IPS-20b (cell line): ENCODE data around the gene ZBTB9.

Source experiments
- H3K27ac ChIP-seq: one replicate; pipeline ENCODE4 v1.5.1; 2013; ENCODE audit warnings: low read length
- H3K27me3 ChIP-seq: 2 replicates; pipeline ENCODE4 v1.6.1; 2013; ENCODE audit warnings: mild to moderate bottlenecking, low read length, inconsistent platforms; ENCODE audit not compliant: insufficient read depth
- H3K36me3 ChIP-seq: 2 replicates; pipeline ENCODE4 v1.6.1; 2013; ENCODE audit warnings: low read depth, mild to moderate bottlenecking, inconsistent platforms, low read length, moderate library complexity; ENCODE audit not compliant: insufficient read depth
- H3K4me1 ChIP-seq: 2 replicates; pipeline ENCODE4 v1.6.1; 2013; ENCODE audit warnings: mild to moderate bottlenecking, control low read depth, inconsistent platforms, low read length, moderate library complexity; ENCODE audit not compliant: insufficient read depth
- H3K4me3 ChIP-seq: 2 replicates; pipeline ENCODE4 v1.5.1; 2013; ENCODE audit warnings: mild to moderate bottlenecking, low read length, inconsistent platforms
- H3K9ac ChIP-seq: 2 replicates; pipeline ENCODE4 v1.6.1; 2013; ENCODE audit warnings: low read depth, mild to moderate bottlenecking, inconsistent platforms, low read length, moderate library complexity
- H3K9me3 ChIP-seq: 2 replicates; pipeline ENCODE4 v1.6.1; 2013; ENCODE audit warnings: mild to moderate bottlenecking, low read depth, low read length, inconsistent platforms; ENCODE audit not compliant: insufficient read depth

Gene ZBTB9

GRCh38 chr6:33421344-33421643, 33.1 kb upstream of the ZBTB9 start:
- Histone ChIP-seq H3K36me3 (peaks cover 32% of the 10 kb centered on the region), H3K9me3 (no peaks in the 10 kb centered on the region), H3K27ac (no peak overlapping the region), H3K9ac (peak overlapping the region; percentile 89; the same call in 1 of the 2 replicates), H3K27me3 (no peaks in the 10 kb centered on the region), H3K4me1 (peaks cover 27% of the 10 kb centered on the region), H3K4me3 (peak overlapping the region; percentile 83; the same call in 1 of the 2 replicates)

- Histone ChIP-seq H3K27me3 (no peaks in the 10 kb centered on the region), H3K9ac (no peak overlapping the region), H3K9me3 (no peaks in the 10 kb centered on the region), H3K4me1 (peaks cover 30% of the 10 kb centered on the region), H3K4me3 (no peak overlapping the region), H3K27ac (no peak overlapping the region), H3K36me3 (peaks cover 27% of the 10 kb centered on the region)
These were observed 30.6 kb upstream of the ZBTB9 start for GRCh38 chr6:33423777-33424176.

DNA sequence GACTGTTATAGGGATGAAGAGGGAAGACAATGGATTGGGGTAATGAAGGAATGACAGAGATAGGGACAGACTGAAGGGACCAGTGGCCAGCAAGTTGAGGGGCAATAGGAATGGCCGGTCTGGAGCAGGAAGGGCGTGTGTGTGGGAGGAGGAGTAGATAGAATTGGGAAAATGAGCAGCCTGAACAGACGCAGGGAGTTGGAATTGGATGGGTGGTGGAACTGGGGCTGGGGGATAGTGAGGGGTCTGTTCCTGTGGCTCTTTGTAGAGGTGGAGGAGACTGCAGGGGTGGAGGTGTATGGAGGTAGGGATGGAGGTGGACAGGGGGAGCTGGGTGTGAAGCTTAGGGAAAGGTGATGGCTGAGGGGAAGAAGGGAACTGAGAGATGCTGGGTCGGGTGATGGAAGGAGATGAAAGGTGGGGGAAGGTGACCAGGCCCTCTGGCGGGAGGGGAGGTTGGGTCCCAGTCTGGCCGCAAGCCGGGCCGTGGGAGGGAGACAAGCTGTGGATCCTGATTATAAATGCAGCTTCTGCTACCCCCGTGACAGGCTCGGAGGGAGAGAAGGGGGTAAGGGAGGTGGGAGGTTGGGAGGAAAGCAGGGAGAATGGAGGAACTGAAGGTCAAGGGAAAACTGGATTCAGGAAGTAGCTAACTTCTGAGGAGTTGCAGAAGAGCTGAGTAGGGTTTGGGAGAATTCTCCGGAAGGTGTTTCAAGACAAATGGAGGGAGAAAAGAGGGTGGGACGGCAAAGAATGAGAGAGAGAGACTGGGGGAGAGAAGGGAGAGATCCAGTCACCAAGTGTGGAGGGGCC, 29.3 kb upstream of the ZBTB9 start:
- H3K4me1 ChIP-seq, result peaks cover 33% of the 10 kb centered on the region
- peak overlapping the region; percentile 78 for H3K4me3 ChIP-seq
- no peaks in the 10 kb centered on the region for H3K9me3 ChIP-seq
- no peaks in the 10 kb centered on the region for H3K27me3 ChIP-seq
- H3K36me3 ChIP-seq, result peaks cover 27% of the 10 kb centered on the region
- H3K9ac ChIP-seq, result peak overlapping the region; percentile 81; the same call in 1 of the 2 replicates
- H3K27ac ChIP-seq, result peak overlapping the region; percentile 82

DNA sequence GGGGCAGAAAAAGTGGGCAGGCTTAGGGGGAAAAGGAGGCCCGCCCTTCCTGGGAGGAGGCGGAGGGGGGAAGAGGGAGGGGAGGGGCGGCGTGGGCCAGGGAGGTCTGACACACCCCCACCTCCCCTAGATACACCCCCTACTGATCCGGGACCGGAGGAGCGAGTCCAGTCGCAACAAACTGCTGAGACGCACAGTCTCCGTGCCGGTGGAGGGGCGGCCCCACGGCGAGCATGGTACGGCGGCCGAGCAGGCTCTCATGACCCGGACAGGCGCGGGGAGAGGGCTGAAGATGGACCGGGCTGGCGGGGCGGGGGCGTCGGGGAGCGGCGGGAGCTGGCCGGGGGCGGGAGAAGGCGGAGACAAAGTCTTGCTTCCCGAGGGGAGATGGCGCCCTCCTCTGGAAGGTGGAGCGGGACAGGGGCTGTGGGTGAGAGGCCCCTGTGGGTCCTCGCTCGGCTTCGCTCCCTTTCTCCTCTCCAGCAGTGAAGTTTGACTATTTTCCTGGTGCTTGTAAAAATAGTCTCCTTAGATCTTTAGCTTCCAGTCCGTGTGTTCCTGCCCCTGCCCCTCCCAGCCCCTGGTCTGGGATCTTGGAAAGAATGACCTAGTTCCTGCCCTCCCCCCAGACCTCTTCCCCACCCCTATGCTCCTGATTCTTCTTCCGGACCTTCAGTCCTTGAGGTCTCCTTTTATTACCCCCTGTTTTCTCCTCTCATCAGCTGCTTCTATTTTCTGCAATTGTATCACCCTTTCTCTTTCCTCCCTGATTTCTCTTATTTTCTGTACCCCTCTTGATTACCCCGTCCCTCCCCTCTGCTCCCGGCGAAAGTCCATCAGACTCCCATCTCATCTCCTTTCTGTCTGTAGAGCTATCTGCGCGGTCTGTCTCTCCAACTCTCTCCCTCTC, 28.5 kb upstream of the ZBTB9 start:
- Histone ChIP-seq H3K9me3 (no peaks in the 10 kb centered on the region), H3K4me1 (peaks cover 40% of the 10 kb centered on the region), H3K27me3 (no peaks in the 10 kb centered on the region), H3K4me3 (peak overlapping the region; percentile 78), H3K36me3 (peaks cover 27% of the 10 kb centered on the region), H3K9ac (peak overlapping the region; percentile 81; the same call in 1 of the 2 replicates), H3K27ac (peak overlapping the region; percentile 82)

DNA sequence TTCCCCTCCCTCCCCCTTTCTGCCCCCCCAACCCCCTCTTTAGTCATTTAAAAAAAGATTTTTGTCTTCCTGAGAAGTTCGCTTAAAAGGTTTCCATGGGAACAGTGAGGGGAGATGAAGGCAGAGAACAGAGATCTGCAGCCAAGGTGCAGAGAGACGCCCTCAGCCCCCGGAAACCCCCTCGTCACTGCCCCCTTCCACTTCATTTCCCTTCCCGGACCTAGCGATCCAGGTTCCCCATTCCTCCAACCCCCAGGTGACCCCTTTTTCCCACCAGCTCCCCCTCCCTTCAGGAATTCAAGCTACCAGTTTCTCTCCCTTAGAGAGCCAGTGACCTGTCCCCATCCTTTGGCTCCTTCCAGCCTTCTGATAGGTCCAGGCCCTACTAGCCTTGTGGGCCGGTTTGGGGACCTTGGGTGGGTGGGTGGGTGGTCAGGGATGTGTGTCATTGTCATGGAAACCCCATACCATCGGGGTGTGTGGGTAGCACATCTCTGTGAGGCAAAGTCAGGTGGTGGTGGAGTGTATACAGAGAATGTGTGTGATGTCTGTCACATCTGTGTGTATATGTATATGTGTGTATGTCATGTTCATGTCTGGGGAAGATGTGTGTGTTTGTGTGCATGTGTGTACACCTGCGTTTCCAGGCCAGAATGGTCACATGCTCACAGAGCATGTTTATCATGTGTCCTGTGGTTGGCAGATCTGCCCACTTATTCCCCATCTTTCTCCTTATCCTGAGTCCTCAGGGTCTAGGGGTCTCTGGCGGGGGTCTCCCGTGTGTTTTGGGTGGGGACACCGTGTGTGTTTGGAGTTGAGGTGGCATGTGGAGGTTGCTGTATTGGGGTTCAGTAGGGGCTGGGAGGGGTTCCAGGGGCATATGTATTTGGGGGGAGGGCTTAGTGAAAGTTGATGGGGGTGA, 27.5 kb upstream of the ZBTB9 start:
- Histone ChIP-seq H3K27ac (no peak overlapping the region), H3K4me1 (peaks cover 44% of the 10 kb centered on the region), H3K4me3 (peak overlapping the region; percentile 81), H3K27me3 (no peaks in the 10 kb centered on the region), H3K36me3 (peaks cover 27% of the 10 kb centered on the region), H3K9ac (peak overlapping the region; percentile 69; the same call in 1 of the 2 replicates), H3K9me3 (no peaks in the 10 kb centered on the region)

GRCh38 chr6:33427585-33428223, 26.7 kb upstream of the ZBTB9 start:
- peak overlapping the region; percentile 81 for H3K4me3 ChIP-seq
- H3K4me1 ChIP-seq, result peaks cover 50% of the 10 kb centered on the region
- no peaks in the 10 kb centered on the region for H3K9me3 ChIP-seq
- peaks cover 24% of the 10 kb centered on the region for H3K36me3 ChIP-seq
- no peaks in the 10 kb centered on the region for H3K27me3 ChIP-seq
- no peak overlapping the region for H3K27ac ChIP-seq
- peak overlapping the region; percentile 69; the same call in 1 of the 2 replicates for H3K9ac ChIP-seq

GRCh38 chr6:33428224-33428965, 26.0 kb upstream of the ZBTB9 start:
- Histone ChIP-seq H3K9me3 (no peaks in the 10 kb centered on the region), H3K4me3 (peak overlapping the region; percentile 61), H3K36me3 (peaks cover 22% of the 10 kb centered on the region), H3K27me3 (no peaks in the 10 kb centered on the region), H3K27ac (no peak overlapping the region), H3K4me1 (peaks cover 56% of the 10 kb centered on the region), H3K9ac (peak overlapping the region; percentile 57; the same call in 1 of the 2 replicates)

DNA sequence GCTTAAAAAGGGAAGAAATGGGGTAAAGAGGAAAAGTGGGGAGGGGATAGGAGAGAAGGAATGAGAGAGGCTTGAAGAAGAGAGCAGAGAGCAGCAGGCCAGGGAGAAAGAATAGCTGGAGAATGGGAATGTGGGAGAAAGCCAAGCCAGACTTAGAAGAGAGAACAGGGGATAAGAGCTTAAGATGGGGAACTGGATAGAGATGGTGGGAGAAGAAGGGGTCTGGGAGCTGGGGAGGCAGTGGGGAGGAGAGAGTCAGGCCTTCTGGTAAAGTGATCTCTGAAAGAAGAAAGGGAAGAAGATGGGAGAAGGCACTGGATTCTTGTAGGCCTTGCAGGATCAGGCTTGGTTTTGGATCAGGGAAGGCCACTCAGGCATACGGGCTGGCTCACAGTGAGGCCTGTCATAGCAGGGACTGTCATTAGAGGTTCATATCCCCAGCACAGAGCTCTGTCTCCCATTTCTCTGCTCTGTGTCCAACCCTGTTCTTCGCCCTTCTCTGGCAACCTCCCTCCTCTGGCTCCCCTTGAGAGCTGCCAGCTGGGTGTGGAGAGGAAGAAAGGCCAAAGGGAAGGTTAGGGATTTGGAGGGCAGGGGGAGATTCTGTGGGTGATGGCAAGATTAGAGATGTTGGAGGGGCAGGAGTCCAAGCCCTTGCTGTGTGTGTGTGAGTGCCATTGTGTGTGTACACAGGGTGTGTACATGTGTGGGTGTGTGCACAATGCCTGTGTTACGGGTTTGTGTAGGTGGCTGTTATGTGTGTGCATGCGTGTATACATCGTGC, 25.2 kb upstream of the ZBTB9 start:
- no peaks in the 10 kb centered on the region for H3K27me3 ChIP-seq
- H3K36me3 ChIP-seq, result peaks cover 14% of the 10 kb centered on the region; the same call in 1 of the 2 replicates
- peak overlapping the region; percentile 61 for H3K4me3 ChIP-seq
- peak overlapping the region; percentile 57; the same call in 1 of the 2 replicates for H3K9ac ChIP-seq
- H3K9me3 ChIP-seq, result no peaks in the 10 kb centered on the region
- H3K27ac ChIP-seq, result peak overlapping the region; percentile 100
- peaks cover 60% of the 10 kb centered on the region for H3K4me1 ChIP-seq

DNA sequence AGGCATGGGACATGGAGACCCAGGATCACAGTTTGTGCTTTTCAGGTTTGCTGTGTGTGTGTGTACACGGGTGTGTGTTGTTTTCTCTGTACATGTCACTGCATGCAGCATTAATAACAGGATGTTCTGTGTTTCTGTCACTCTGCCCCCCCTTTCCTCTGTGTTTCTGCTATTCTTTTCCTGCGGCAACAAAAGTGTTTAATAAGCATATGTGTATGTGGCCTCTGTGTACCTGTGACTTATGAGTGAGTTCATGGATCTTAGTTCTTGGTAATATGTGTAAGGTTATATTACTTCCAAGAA, 24.7 kb upstream of the ZBTB9 start:
- Histone ChIP-seq H3K27ac (peak overlapping the region; percentile 100), H3K9me3 (no peaks in the 10 kb centered on the region), H3K4me1 (peaks cover 62% of the 10 kb centered on the region), H3K9ac (peak overlapping the region; percentile 57; the same call in 1 of the 2 replicates), H3K36me3 (peaks cover 13% of the 10 kb centered on the region), H3K27me3 (no peaks in the 10 kb centered on the region), H3K4me3 (no peak overlapping the region)

GRCh38 chr6:33430334-33430733, 24.0 kb upstream of the ZBTB9 start:
- peak overlapping the region; percentile 75 for H3K4me3 ChIP-seq
- H3K9me3 ChIP-seq, result no peaks in the 10 kb centered on the region
- H3K27ac ChIP-seq, result peak overlapping the region; percentile 100
- H3K9ac ChIP-seq, result peak overlapping the region; percentile 54; the same call in 1 of the 2 replicates
- H3K4me1 ChIP-seq, result peaks cover 56% of the 10 kb centered on the region
- H3K27me3 ChIP-seq, result no peaks in the 10 kb centered on the region
- peaks cover 17% of the 10 kb centered on the region for H3K36me3 ChIP-seq
